Measurements from ENCODE around the gene IL7R. TPM values are rescaled to one million over a fixed set of nuclear protein-coding genes. Genes with fewer than 3 reads are reported as not detected.

IL7R gene
- total and polyA plus RNA-seq, 8 donors: 3.9 to 144 (median 9.0) TPM

GRCh38 chr5:35850967-35851680, 5.6 kb upstream of the IL7R start:
- no peak for TF ChIP-seq CTCF (IDR thresholded peaks at IDR 0.05)
- Histone ChIP-seq H3K27ac (peak overlapping the region in 1 of 2 donors; percentile 0), H3K4me3 (no peak overlapping the region)

DNA sequence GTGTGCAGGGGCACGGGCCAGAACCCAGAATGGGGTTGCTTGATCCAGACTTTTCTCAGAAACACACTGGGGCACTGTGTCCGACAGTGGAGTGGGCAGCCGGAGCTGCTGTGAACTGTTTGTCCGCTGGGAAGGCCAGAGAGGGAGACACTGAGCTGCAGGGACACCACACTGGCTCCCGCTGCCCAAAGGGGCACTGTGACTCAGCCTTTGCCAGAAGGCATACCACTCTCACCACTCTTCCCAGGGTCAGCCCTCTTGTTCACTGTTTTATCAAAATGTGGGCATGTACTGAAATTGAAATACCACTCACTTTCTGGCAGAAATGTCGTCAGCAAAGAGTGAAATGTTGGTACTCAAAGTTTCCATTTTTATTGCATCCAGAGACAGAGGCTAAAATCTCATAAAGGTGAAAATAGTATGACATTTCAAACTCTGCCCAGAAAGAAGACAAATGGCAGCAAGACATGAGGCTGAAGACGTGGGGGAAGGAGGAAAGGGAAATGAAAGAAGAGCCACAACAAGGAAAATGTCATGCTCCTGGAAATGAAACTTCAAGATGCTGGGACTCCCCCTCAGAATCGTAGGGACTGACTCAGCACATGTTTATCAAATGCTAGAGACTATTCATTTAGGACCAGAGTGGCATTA, 4.5 kb upstream of the IL7R start:
- TF ChIP-seq CTCF (IDR thresholded peaks at IDR 0.05): no peak
- peaks cover 0 to 6% of the 10 kb centered on the region in 2 donors for H3K9me3 ChIP-seq
- peak in 1 of 4 donors; percentile 53 for DNase-seq
- no peaks in the 10 kb centered on the region for H3K36me3 ChIP-seq
- peak overlapping the region in 1 of 2 donors; percentile 77 for H3K27ac ChIP-seq
- ATAC-seq: peak; percentile 15
- intact Hi-C loops (cut with DNase I): loop anchor here in 1 of 2 donors (5.0 kb wide), 1 partner anchor 70 kb away; no protein-coding TSS in a partner anchor
- H3K27me3 ChIP-seq: no peaks in the 10 kb centered on the region
- H3K4me3 ChIP-seq: no peak overlapping the region
- peaks cover 0 to 36% of the 10 kb centered on the region in 2 donors for H3K4me1 ChIP-seq

More at GRCh38 chr5:35850967-35851680, 5.6 kb upstream of the IL7R start:
- Histone ChIP-seq H3K36me3 (no peaks in the 10 kb centered on the region), H3K9me3 (peaks cover 0 to 14% of the 10 kb centered on the region in 2 donors), H3K4me1 (peaks cover 0 to 31% of the 10 kb centered on the region in 2 donors), H3K27me3 (no peaks in the 10 kb centered on the region)
- no peak for ATAC-seq
- intact Hi-C loops (cut with DNase I): loop anchor here in 1 of 2 donors (5.0 kb wide), 1 partner anchor 69 kb away; no protein-coding TSS in a partner anchor
- peak in 1 of 4 donors; percentile 6 for DNase-seq

GRCh38 chr5:35852773-35853172, 3.9 kb upstream of the IL7R start:
- H3K9me3 ChIP-seq: peaks cover 0 to under 1% of the 10 kb centered on the region in 2 donors
- DNase-seq: no peak
- no peak overlapping the region for H3K4me3 ChIP-seq
- intact Hi-C loops (cut with DNase I): loop anchor here in 1 of 2 donors (5.0 kb wide), 1 partner anchor 70 kb away; no protein-coding TSS in a partner anchor
- peak overlapping the region in 1 of 2 donors; percentile 77 for H3K27ac ChIP-seq
- no peak for ATAC-seq
- H3K36me3 ChIP-seq: no peaks in the 10 kb centered on the region
- H3K4me1 ChIP-seq: peaks cover 0 to 36% of the 10 kb centered on the region in 2 donors
- H3K27me3 ChIP-seq: no peaks in the 10 kb centered on the region
- no peak for TF ChIP-seq CTCF (IDR thresholded peaks at IDR 0.05)

DNA sequence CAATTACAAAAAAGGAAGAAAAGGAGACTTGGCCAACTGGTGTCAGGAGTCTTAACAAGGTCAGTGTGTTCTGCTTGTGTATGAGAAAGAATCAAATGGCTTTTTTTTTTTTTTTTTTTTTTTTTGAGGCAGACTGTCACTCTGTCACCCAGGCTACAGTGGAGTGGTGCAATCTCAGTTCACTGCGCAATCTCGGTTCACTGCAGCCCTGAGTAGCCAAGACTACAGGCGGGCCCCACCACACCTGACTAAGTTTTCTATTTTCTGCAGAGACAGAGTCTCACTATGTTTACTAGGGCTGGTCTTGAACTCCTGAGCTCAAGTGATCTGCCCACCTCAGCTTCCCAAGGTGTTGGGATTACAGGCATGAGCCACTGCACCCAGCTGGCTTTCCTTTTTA, 3.1 kb upstream of the IL7R start:
- no peak overlapping the region for H3K4me3 ChIP-seq
- no peaks in the 10 kb centered on the region for H3K36me3 ChIP-seq
- no peaks in the 10 kb centered on the region for H3K27me3 ChIP-seq
- DNase-seq (peak in 1 of 4 donors; percentile 56), ATAC-seq (peak; percentile 47)
- peaks cover 0 to 36% of the 10 kb centered on the region in 2 donors for H3K4me1 ChIP-seq
- intact Hi-C loops (cut with DNase I): loop anchor here in 1 of 2 donors (5.0 kb wide), 1 partner anchor 71 kb away; no protein-coding TSS in a partner anchor
- no peaks in the 10 kb centered on the region for H3K9me3 ChIP-seq
- peak overlapping the region; percentile 9 to 77 for H3K27ac ChIP-seq
- no peak for TF ChIP-seq CTCF (IDR thresholded peaks at IDR 0.05)

- ATAC-seq (no peak), DNase-seq (no peak)
- H3K4me1 ChIP-seq: peaks cover 0 to 36% of the 10 kb centered on the region in 2 donors
- no peak overlapping the region for H3K4me3 ChIP-seq
- intact Hi-C loops (cut with DNase I): loop anchor here in 1 of 2 donors (5.0 kb wide), 1 partner anchor 72 kb away; no protein-coding TSS in a partner anchor
- no peaks in the 10 kb centered on the region for H3K9me3 ChIP-seq
- TF ChIP-seq CTCF (IDR thresholded peaks at IDR 0.05): no peak
- peak overlapping the region; percentile 9 to 77 for H3K27ac ChIP-seq
- H3K36me3 ChIP-seq: no peaks in the 10 kb centered on the region
- no peaks in the 10 kb centered on the region for H3K27me3 ChIP-seq
Observed at GRCh38 chr5:35854248-35854647, 2.4 kb upstream of the IL7R start.
